SK-N-SH treated with all-trans-retinoic acid at 6 μM for 48 hours (cell line): ENCODE data around the gene PVALB.

Experiments
- ATAC-seq: fragments of 200-7000 bp; cut with Tn5 transposase; 3 replicates; pipeline ENCODE4 v1.9.1; 2020; ENCODE audit warnings: mild to moderate bottlenecking, moderate library complexity
- CSDC2 ChIP-seq: fragments of 250-450 bp; sonication (Bioruptor Pico); IDR thresholded peaks from 2 replicates; pipeline ENCODE4 v1.5.0; 2020; ENCODE audit warnings: mild to moderate bottlenecking, moderate library complexity
- ESRRG ChIP-seq: fragments of 250-450 bp; sonication (Bioruptor Pico); IDR thresholded peaks from 2 replicates; pipeline ENCODE4 v1.6.1; 2021; ENCODE audit warnings: mild to moderate bottlenecking
- GLIS3 ChIP-seq: fragments of 250-450 bp; sonication (Bioruptor Pico); IDR thresholded peaks from 2 replicates; pipeline ENCODE4 v1.5.0; 2020; ENCODE audit warnings: mild to moderate bottlenecking, moderate library complexity
- OSR1 ChIP-seq: fragments of 250-450 bp; sonication (Bioruptor Pico); IDR thresholded peaks from 2 replicates; pipeline ENCODE4 v1.8.0; 2022; ENCODE audit warnings: moderate library complexity, mild to moderate bottlenecking, inconsistent platforms
- PATZ1 ChIP-seq: fragments of 250-450 bp; sonication (Bioruptor Pico); IDR thresholded peaks from 2 replicates; pipeline ENCODE4 v1.8.0; 2020; ENCODE audit warnings: mild to moderate bottlenecking, moderate library complexity, borderline replicate concordance
- POU6F1 ChIP-seq: fragments of 250-450 bp; sonication (Bioruptor Pico); IDR thresholded peaks from 2 replicates; pipeline ENCODE4 v1.8.0; 2021; ENCODE audit warnings: low read depth, mild to moderate bottlenecking, moderate library complexity, borderline replicate concordance
- PPARA ChIP-seq: fragments of 250-450 bp; sonication (Bioruptor Pico); IDR thresholded peaks from 2 replicates; pipeline ENCODE4 v1.5.0; 2020; ENCODE audit warnings: mild to moderate bottlenecking, borderline replicate concordance
- RARB ChIP-seq: fragments of 250-450 bp; sonication (Bioruptor Pico); IDR thresholded peaks from 2 replicates; pipeline ENCODE4 v1.8.0; 2021; ENCODE audit warnings: mild to moderate bottlenecking, moderate library complexity
- TCF4 ChIP-seq: fragments of 250-450 bp; sonication (Bioruptor Pico); IDR thresholded peaks from 2 replicates; pipeline ENCODE4 v1.8.0; 2021; ENCODE audit warnings: mild to moderate bottlenecking, moderate library complexity, borderline replicate concordance
- TOX ChIP-seq: fragments of 250-450 bp; sonication (Bioruptor Pico); IDR thresholded peaks from 2 replicates; pipeline ENCODE4 v1.8.0; 2021; ENCODE audit warnings: mild to moderate bottlenecking, moderate library complexity, borderline replicate concordance
- ZC3H10 ChIP-seq: fragments of 250-450 bp; sonication (Bioruptor Pico); IDR thresholded peaks from 2 replicates; pipeline ENCODE4 v1.5.1; 2021; ENCODE audit warnings: mild to moderate bottlenecking, moderate library complexity
- ZFP3 ChIP-seq: fragments of 250-450 bp; sonication (Bioruptor Pico); IDR thresholded peaks from 2 replicates; pipeline ENCODE4 v1.5.0; 2020; ENCODE audit warnings: mild to moderate bottlenecking, moderate library complexity
- ZNF565 ChIP-seq: fragments of 450-650 bp; formaldehyde crosslinking; conservative IDR thresholded peaks from 2 replicates; pipeline ENCODE4 v1.5.0; 2020; ENCODE audit warnings: low read depth, mild to moderate bottlenecking, moderate library complexity
- ZNF70 ChIP-seq: fragments of 450-650 bp; formaldehyde crosslinking; IDR thresholded peaks from 2 replicates; pipeline ENCODE4 v1.5.0; 2020; ENCODE audit warnings: mild to moderate bottlenecking, moderate library complexity
- ZNF8 ChIP-seq: fragments of 450-650 bp; formaldehyde crosslinking; IDR thresholded peaks from 2 replicates; pipeline ENCODE4 v1.5.0; 2020; ENCODE audit warnings: mild to moderate bottlenecking, moderate library complexity
- TF ChIP-seq, protein P1 (sequence below): fragments of 250-450 bp; sonication (Bioruptor Pico); IDR thresholded peaks from 2 replicates; pipeline ENCODE4 v1.5.1; 2021; ENCODE audit warnings: mild to moderate bottlenecking, moderate library complexity
- TF ChIP-seq, protein P2 (sequence below): fragments of 250-450 bp; sonication (Bioruptor Pico); IDR thresholded peaks from 2 replicates; pipeline ENCODE4 v1.5.1; 2020; ENCODE audit warnings: low read depth, mild to moderate bottlenecking, moderate library complexity

PVALB gene

DNA sequence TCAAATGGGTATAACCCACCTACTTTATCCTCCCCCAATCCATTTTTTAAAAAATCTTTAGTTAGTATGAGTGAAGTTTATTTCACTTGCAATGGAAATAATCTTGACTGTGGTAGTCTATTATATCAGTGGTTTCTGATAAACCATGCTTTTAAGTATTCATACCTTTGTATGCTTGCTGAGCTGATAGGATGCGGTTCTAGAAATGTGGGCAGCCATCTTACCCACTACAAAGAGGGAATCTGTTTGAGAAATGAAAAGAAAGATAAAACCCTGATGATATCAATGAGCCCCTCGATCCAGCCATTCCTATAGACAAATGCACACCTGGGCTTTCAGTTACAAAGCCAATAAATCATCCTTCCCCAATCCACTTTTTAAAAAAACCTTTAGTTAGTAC lies 13.8 kb upstream of the PVALB start:
- no peak for ATAC-seq
- TF ChIP-seq, protein P1, sequence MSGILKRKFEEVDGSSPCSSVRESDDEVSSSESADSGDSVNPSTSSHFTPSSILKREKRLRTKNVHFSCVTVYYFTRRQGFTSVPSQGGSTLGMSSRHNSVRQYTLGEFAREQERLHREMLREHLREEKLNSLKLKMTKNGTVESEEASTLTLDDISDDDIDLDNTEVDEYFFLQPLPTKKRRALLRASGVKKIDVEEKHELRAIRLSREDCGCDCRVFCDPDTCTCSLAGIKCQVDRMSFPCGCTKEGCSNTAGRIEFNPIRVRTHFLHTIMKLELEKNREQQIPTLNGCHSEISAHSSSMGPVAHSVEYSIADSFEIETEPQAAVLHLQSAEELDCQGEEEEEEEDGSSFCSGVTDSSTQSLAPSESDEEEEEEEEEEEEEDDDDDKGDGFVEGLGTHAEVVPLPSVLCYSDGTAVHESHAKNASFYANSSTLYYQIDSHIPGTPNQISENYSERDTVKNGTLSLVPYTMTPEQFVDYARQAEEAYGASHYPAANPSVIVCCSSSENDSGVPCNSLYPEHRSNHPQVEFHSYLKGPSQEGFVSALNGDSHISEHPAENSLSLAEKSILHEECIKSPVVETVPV (CRISPR knock-in tag), result no peak
- no peak for TF ChIP-seq TCF4 (CRISPR knock-in tag)
- TF ChIP-seq TOX (CRISPR knock-in tag), result no peak
- no peak for TF ChIP-seq GLIS3 (CRISPR knock-in tag)
- no peak for TF ChIP-seq ESRRG (CRISPR knock-in tag)
- no peak for TF ChIP-seq RARB (CRISPR knock-in tag)
- TF ChIP-seq OSR1 (CRISPR knock-in tag), result no peak
- TF ChIP-seq ZNF565 (CRISPR knock-in tag), result no peak
- TF ChIP-seq PPARA (CRISPR knock-in tag), result no peak
- no peak for TF ChIP-seq PATZ1
- no peak for TF ChIP-seq CSDC2 (CRISPR knock-in tag)
- no peak for TF ChIP-seq POU6F1 (CRISPR knock-in tag)

DNA sequence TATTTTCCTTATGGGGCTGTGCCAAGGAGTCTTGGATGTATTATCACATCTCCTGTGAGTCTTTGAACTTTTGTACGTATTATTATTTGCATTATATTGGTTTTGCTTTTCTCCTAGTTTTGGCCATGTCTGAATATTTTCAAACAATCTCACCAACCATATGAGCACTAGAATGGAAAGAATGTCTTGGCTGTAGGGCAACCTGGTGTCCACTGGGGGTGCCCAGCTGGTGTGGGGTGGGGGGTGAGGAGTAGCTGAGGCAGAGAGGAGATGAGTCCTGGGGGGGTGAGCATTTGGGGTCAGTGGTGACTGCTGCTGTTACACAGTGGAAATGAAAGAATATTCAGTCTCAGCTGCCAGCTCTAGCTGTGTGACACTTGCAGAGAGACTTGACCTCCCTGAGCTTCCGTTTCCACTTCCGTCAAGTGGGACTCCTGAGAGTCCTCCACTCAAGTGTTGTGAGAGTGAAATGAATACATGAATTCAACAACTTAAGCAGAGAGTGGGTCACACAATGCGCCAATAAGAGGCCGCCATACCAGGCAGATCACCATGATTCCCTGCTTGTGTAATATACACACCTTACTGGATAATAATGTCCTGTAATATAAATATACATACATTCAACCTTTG lies 12.7 kb upstream of the PVALB start:
- TF ChIP-seq, protein P2, sequence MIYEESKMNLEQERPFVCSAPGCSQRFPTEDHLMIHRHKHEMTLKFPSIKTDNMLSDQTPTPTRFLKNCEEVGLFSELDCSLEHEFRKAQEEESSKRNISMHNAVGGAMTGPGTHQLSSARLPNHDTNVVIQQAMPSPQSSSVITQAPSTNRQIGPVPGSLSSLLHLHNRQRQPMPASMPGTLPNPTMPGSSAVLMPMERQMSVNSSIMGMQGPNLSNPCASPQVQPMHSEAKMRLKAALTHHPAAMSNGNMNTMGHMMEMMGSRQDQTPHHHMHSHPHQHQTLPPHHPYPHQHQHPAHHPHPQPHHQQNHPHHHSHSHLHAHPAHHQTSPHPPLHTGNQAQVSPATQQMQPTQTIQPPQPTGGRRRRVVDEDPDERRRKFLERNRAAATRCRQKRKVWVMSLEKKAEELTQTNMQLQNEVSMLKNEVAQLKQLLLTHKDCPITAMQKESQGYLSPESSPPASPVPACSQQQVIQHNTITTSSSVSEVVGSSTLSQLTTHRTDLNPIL (CRISPR knock-in tag), result no peak
- TF ChIP-seq RARB (CRISPR knock-in tag), result no peak
- TF ChIP-seq, protein P1 (CRISPR knock-in tag), result no peak
- TF ChIP-seq TCF4 (CRISPR knock-in tag), result no peak
- TF ChIP-seq ZNF70 (CRISPR knock-in tag), result no peak
- TF ChIP-seq PPARA (CRISPR knock-in tag), result no peak
- TF ChIP-seq TOX (CRISPR knock-in tag), result no peak
- no peak for TF ChIP-seq ESRRG (CRISPR knock-in tag)
- TF ChIP-seq PATZ1, result no peak
- TF ChIP-seq POU6F1 (CRISPR knock-in tag), result no peak
- no peak for TF ChIP-seq ZNF8 (CRISPR knock-in tag)
- no peak for TF ChIP-seq ZC3H10
- no peak for TF ChIP-seq ZFP3 (CRISPR knock-in tag)
- TF ChIP-seq CSDC2 (CRISPR knock-in tag), result no peak
- ATAC-seq, result no peak
